AG04449 (cell line): ENCODE results near the gene MAPK8.

Experiments
- CTCF ChIA-PET: fragments of 350-600 bp; formaldehyde crosslinking; extraction: SDS; loops from one replicate; lab custom pipeline; 2021; ENCODE audit warnings: antibody characterized with exemption; lab: Yijun Ruan, JAX
- POLR2A ChIA-PET: fragments of 400-600, 350-600 bp; formaldehyde crosslinking; extraction: SDS; loops from one replicate; lab custom pipeline; 2020; ENCODE audit warnings: antibody characterized with exemption, inconsistent platforms; lab: Yijun Ruan, JAX
- DNase-seq: peaks from one replicate; pipeline ENCODE4 v3.0.0-alpha.2; 2010; ENCODE audit warnings: low read depth, low spot score
- H3K4me3 ChIP-seq: 2 replicates; pipeline ENCODE4 v1.5.1; 2011; ENCODE audit warnings: low read depth, mild to moderate bottlenecking, control low read depth, low read length
- TF ChIP-seq, protein P1 (sequence below): IDR thresholded peaks from one replicate; pipeline ENCODE4 v1.5.1; 2011; ENCODE audit warnings: mild to moderate bottlenecking, moderate library complexity, low read length, control low read depth, inconsistent platforms; ENCODE audit not compliant: insufficient read depth; ENCODE audit errors: missing control alignments

The MAPK8 gene

DNA sequence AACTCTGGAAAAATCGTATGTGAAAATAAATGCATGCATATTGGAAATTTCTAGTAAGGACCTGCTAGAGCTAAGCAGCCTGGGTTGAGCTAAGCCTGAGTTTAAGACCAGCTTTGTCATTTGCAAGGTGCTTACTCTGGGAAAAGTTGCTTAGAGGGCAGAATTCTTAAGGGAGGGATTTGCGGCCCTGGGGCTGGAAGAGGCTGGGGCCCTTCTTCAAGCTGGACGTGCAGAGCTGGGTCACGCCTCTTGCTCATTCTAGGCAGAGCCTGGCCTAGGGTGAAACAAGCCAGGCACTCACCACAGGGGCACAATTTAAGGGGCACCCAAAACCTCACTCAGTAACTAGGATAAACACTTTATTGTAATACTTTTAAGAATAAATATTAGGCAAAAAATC is 161.2 kb downstream of the MAPK8 start:
- CTCF ChIA-PET = interaction anchor here (0.8 to 0.9 kb wide), 2 partner anchors 8 to 38 kb away, joined by 3 read pairs; no protein-coding TSS in a partner anchor
- POLR2A ChIA-PET = no interaction called here
- no peak overlapping the region for H3K4me3 ChIP-seq
- no peak for DNase-seq
- TF ChIP-seq, protein P1, sequence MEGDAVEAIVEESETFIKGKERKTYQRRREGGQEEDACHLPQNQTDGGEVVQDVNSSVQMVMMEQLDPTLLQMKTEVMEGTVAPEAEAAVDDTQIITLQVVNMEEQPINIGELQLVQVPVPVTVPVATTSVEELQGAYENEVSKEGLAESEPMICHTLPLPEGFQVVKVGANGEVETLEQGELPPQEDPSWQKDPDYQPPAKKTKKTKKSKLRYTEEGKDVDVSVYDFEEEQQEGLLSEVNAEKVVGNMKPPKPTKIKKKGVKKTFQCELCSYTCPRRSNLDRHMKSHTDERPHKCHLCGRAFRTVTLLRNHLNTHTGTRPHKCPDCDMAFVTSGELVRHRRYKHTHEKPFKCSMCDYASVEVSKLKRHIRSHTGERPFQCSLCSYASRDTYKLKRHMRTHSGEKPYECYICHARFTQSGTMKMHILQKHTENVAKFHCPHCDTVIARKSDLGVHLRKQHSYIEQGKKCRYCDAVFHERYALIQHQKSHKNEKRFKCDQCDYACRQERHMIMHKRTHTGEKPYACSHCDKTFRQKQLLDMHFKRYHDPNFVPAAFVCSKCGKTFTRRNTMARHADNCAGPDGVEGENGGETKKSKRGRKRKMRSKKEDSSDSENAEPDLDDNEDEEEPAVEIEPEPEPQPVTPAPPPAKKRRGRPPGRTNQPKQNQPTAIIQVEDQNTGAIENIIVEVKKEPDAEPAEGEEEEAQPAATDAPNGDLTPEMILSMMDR = no peak

DNA sequence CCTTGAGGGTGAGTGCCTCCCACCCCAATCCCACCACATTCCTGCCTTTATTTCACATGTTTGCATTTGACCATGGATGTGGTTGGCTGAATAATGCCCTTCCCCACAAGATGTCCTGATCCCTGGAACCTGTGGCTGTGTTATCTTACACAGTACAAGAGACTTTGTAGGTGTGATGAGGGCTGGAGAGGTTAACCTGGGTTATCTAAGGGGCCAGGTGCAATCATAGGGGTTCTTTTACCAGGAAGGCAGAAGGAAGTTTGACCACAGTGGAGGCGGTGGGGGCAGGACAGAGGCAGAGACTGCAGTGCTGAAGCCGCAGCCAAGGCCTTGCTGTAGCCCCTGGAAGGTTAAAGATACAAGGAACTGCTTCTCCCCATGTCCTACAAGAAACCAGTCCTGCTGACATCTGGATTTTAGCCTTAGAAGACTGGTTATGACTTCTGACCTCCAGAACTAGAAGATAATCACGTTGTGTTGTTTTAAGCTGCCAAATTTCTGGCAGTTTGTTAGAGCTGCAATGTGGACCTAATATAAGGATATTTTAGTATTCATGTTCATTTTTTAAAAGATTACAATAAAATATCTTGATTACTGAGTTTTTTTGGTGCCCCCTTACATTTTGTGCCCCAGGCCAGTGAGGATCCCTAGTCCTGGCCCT is 161.8 kb downstream of the MAPK8 start:
- no peak for DNase-seq
- TF ChIP-seq, protein P1 = no peak
- POLR2A ChIA-PET = no interaction called here
- no peak overlapping the region for H3K4me3 ChIP-seq
- CTCF ChIA-PET = interaction anchor here (0.8 kb wide), 1 partner anchor 38 kb away, joined by 3 read pairs; no protein-coding TSS in a partner anchor

DNA sequence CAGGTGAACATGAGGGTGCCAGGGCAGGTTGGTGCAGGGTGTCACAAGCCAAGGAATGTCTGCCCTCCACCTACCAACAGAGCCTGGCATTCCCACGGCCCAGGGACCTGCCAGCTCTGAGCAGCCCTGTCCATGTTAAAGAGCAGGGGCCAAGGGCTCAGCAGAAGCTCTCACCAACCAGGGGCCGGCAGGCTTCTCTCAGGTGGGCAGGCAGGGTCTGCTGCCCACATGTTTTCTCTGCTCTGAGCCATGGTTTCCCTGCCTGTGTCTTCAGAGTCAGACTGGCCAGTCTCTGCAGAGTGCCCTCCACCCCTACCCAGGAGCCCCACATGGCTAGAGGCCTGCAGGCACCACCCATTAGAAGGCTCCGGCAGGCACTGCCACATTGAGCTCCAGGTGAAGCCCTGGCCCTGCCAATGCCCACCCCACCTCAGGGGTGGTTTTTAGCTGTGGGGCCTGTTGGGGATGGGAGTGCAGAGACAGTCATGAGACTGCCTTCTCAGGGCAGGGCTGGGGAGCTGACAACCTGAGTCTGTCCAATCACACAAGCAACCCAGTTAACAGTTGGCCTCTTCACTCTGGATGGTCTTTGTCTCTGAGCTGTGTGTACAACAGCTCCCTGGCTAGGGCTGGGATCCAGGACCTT is 162.5 kb downstream of the MAPK8 start:
- H3K4me3 ChIP-seq = no peak overlapping the region
- TF ChIP-seq, protein P1 = no peak
- DNase-seq = no peak
- POLR2A ChIA-PET = interaction anchor here (1.3 kb wide), 1 partner anchor 15 kb away, joined by 4 read pairs; no protein-coding TSS in a partner anchor
- CTCF ChIA-PET = interaction anchor here (0.8 to 1.1 kb wide), 3 partner anchors 9 to 187 kb away, joined by 3 to 4 read pairs (median 3); no protein-coding TSS in a partner anchor

- CTCF ChIA-PET = interaction anchor here (0.8 to 1.3 kb wide), 4 partner anchors 8 to 186 kb away, joined by 3 to 4 read pairs (median 3); no protein-coding TSS in a partner anchor
- DNase-seq = no peak
- TF ChIP-seq, protein P1 = no peak
- POLR2A ChIA-PET = interaction anchor here (1.3 kb wide), 1 partner anchor 15 kb away, joined by 4 read pairs; no protein-coding TSS in a partner anchor
- no peak overlapping the region for H3K4me3 ChIP-seq
Observed at GRCh38 chr10:48469516-48470020, 163.1 kb downstream of the MAPK8 start.

- TF ChIP-seq, protein P1 = no peak
- no peak for DNase-seq
- CTCF ChIA-PET = interaction anchor here (1.1 to 1.3 kb wide), 2 partner anchors 8 to 55 kb away, joined by 3 read pairs; no protein-coding TSS in a partner anchor
- POLR2A ChIA-PET = interaction anchor here (1.3 kb wide), 1 partner anchor 16 kb away, joined by 4 read pairs; no protein-coding TSS in a partner anchor
- no peak overlapping the region for H3K4me3 ChIP-seq
Observed at GRCh38 chr10:48470115-48470892, 163.8 kb downstream of the MAPK8 start.
